ENCODE measurements around the gene SHISA9.

DNA sequence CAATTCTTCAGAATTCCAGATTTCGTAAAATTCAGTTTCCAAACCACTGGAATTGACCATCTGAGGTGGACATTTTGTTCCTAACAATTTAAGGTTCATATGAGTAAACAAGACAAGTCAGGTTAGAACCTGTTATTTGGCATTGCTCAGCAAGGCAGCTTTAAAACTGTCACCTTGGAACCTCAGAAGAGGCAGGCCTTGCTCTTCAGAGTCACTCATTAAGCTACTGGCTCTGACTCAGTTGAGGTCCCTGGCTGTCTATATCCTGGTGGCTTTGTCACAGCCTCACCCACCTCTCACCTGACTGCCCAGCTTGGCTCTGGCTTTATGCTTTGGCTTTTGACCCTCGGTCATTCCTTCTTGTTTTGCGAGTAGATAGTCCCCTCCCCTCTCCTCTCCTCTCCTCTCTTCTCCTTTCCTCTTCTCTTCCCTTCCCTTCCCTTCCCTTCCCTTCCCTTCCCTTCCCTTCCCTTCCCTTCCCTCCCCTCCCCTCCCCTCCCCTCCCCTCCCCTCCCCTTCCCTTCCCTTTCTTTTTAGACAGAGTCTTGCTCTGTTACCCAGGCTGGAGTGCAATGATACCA, 238.4 kb downstream of the SHISA9 start:
- TF ChIP-seq, protein P1, sequence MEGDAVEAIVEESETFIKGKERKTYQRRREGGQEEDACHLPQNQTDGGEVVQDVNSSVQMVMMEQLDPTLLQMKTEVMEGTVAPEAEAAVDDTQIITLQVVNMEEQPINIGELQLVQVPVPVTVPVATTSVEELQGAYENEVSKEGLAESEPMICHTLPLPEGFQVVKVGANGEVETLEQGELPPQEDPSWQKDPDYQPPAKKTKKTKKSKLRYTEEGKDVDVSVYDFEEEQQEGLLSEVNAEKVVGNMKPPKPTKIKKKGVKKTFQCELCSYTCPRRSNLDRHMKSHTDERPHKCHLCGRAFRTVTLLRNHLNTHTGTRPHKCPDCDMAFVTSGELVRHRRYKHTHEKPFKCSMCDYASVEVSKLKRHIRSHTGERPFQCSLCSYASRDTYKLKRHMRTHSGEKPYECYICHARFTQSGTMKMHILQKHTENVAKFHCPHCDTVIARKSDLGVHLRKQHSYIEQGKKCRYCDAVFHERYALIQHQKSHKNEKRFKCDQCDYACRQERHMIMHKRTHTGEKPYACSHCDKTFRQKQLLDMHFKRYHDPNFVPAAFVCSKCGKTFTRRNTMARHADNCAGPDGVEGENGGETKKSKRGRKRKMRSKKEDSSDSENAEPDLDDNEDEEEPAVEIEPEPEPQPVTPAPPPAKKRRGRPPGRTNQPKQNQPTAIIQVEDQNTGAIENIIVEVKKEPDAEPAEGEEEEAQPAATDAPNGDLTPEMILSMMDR (conservative IDR thresholded peaks at IDR 0.05; ENCODE audit: low read length): no peak
- TF ChIP-seq EZH2phosphoT487 (IDR thresholded peaks at IDR 0.05; ENCODE audit: borderline replicate concordance): no peak

Measured in Loucy (cell line).